Psoas muscle (tissue), 8 donors: ENCODE results near the gene CAV2. TPM values are rescaled to one million over a fixed set of nuclear protein-coding genes. Genes with fewer than 3 reads are reported as not detected.

Experiments used
- ATAC-seq, 4 donors: fragments of 200-7000 bp; cut with Tn5 transposase; one replicate each; pipeline ENCODE4 v1.9.1; 2020; ENCODE audit warnings: moderate library complexity in 3 of 4, mild to moderate bottlenecking in 2 of 4
- DNase-seq, 2 donors: peaks; one replicate each; pipeline ENCODE4 v3.0.0-alpha.2; 2020
- H3K27ac ChIP-seq: fragments of 200-600 bp; one replicate; pipeline ENCODE4 v1.8.0; 2022
- H3K27me3 ChIP-seq, 3 donors: fragments of 200-600 bp in 1 of 3; one replicate each; pipeline versions ENCODE4 v1.6.1 to v1.8.0; 2013 to 2022; ENCODE audit warnings: low read length in 2 of 3, mild to moderate bottlenecking in 2 of 3, moderate library complexity in 1 of 3; ENCODE audit not compliant: insufficient read depth in 3 of 3
- H3K36me3 ChIP-seq, 2 donors: fragments of 200-600 bp in 1 of 2; one replicate each; pipeline versions ENCODE4 v1.6.1 to v1.8.0; 2013 to 2022; ENCODE audit warnings: low read depth in 1 of 2, mild to moderate bottlenecking in 1 of 2, moderate library complexity in 1 of 2; ENCODE audit not compliant: insufficient read depth in 1 of 2
- H3K4me1 ChIP-seq: fragments of 200-600 bp; one replicate; pipeline ENCODE4 v1.8.0; 2022
- H3K4me3 ChIP-seq: fragments of 200-600 bp; one replicate; pipeline ENCODE4 v1.8.0; 2022; ENCODE audit warnings: mild to moderate bottlenecking
- H3K9me3 ChIP-seq: fragments of 200-600 bp; one replicate; pipeline ENCODE4 v1.8.0; 2022
- WGBS, 3 donors: extraction: QIAGEN DNeasy Blood & Tissue Kit; methylation state at CpG; one replicate each; pipeline versions ENCODE4 v1.1.6 to v1.1.7; 2013; 5-methylcytosine and 5-hydroxymethylcytosine counted together
- intact Hi-C, 2 donors: fragments of 100-400 bp; cut with DNase I; formaldehyde crosslinking; loops; one replicate each; pipeline versions ENCODE4 v1.11.0 to v1.14.2; 2022
- polyA plus RNA-seq, 3 donors: library from polyadenylated mRNA; stranded (reverse); fragments of 200-250 nt; gene quantifications; one replicate each; pipeline ENCODE4 v1.2.3, GENCODE V29; 2013
- total RNA-seq, 4 donors: library from RNA; stranded (reverse); fragmentation: NEBNext Ultra II Directional in 2 of 4; extraction: Animal tissue kit (Norgen Biotek cat#: 25700) in 2 of 4; gene quantifications; one replicate each; pipeline versions ENCODE4 v1.2.1 to v1.2.4, GENCODE V29; 2021 to 2023
- TF ChIP-seq, protein P1 (sequence below): fragments of 200-600 bp; IDR thresholded peaks from one replicate; pipeline ENCODE4 v1.8.0; 2022; ENCODE audit warnings: antibody characterized with exemption
- donor health status: healthy with polysubstance abuse.
- donor health status: DM: no; HTN: no; CAD: no; lungs with moderate emphysema.
- donor health status: Bipolar disorder and iron deficiency.
- donor health status: healthy.
- donor health status: DM: yes; HTN: yes; CAD: no.
- donor health status: DM: no; HTN: no; CAD: no.
- donor health status: DM: no; HTN: no; CAD: no.
- donor health status: DM: yes; HTN: yes; CAD: no.

Gene CAV2
- total and polyA plus RNA-seq, 7 donors = 10.9 to 20.1 (median 15.7) TPM

DNA sequence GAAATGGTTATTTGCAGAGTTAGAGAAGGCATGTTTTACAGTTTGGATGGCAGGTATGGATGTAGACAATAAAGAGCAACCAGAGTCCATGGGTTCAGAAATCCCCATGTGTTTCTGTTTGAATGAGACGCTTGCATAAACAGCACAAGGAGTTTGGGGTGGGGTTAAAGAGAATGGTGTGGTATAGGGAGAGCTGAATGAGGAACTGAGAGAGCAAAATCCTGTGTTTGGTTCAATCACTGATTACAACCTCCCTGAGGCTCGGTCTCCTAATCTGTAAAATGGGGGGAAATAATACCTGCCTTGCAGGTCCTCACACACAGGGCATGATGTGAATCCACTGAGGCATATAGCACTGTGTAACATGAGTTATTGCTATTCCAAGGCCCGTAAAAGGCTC is 49.0 kb downstream of the CAV2 start:
- TF ChIP-seq, protein P1, sequence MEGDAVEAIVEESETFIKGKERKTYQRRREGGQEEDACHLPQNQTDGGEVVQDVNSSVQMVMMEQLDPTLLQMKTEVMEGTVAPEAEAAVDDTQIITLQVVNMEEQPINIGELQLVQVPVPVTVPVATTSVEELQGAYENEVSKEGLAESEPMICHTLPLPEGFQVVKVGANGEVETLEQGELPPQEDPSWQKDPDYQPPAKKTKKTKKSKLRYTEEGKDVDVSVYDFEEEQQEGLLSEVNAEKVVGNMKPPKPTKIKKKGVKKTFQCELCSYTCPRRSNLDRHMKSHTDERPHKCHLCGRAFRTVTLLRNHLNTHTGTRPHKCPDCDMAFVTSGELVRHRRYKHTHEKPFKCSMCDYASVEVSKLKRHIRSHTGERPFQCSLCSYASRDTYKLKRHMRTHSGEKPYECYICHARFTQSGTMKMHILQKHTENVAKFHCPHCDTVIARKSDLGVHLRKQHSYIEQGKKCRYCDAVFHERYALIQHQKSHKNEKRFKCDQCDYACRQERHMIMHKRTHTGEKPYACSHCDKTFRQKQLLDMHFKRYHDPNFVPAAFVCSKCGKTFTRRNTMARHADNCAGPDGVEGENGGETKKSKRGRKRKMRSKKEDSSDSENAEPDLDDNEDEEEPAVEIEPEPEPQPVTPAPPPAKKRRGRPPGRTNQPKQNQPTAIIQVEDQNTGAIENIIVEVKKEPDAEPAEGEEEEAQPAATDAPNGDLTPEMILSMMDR = no peak
- intact Hi-C loops = no loop called here
- no peaks in the 10 kb centered on the region for H3K4me1 ChIP-seq
- H3K9me3 ChIP-seq = no peaks in the 10 kb centered on the region
- no peak overlapping the region for H3K27ac ChIP-seq
- H3K4me3 ChIP-seq = no peak overlapping the region
- DNase-seq (no peak), ATAC-seq (no peak)
- no peaks in the 10 kb centered on the region for H3K27me3 ChIP-seq
- WGBS, 3 donors = 72 to 82% (median 81%) methylated on average over 3 of the region's 3 CpGs
- H3K36me3 ChIP-seq = peaks cover 3 to 6% of the 10 kb centered on the region in 2 donors

DNA sequence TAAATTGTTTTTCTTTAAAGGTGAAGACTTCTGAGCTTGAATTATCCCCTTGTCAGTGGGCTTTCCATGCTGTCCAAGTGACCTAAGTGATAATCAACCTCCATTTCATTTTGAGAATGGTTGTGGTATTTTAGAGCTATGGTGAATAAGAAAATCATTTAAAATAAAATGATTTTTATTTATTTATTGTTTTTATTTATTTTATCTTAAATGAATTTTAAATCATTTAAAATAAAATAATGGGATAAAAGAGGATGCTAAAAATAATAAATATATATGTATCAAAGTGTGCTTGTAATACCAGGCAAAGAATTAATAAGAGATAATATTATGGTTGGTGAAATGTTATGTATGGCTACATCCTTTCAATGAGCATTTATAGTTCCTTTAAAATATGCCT is 49.8 kb downstream of the CAV2 start:
- no peaks in the 10 kb centered on the region for H3K27me3 ChIP-seq
- no peak for DNase-seq
- H3K4me1 ChIP-seq = no peaks in the 10 kb centered on the region
- ATAC-seq = no peak
- no peak overlapping the region for H3K4me3 ChIP-seq
- peaks cover 3 to 6% of the 10 kb centered on the region in 2 donors for H3K36me3 ChIP-seq
- no peak overlapping the region for H3K27ac ChIP-seq
- no peaks in the 10 kb centered on the region for H3K9me3 ChIP-seq
- TF ChIP-seq, protein P1 = no peak
- intact Hi-C loops = no loop called here

DNA sequence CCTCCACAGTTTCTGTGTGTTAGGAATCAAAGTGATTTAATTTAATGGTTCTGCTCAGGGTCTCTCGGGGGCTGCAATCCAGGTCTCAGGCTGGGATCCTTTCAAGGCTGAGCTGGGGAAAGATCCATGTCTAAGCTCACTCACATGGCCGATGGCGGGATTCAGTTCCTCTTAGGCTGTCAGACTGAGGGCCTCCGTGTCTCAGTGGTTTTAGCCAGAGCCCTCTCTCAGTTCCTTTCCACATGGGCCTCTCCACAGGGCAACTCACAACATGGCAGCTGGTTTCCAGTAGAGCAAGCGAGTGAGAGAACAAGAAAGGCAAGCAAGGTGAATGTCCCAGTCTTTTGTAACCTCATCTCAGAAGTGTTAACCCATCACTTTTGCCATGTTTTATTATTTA is 52.2 kb downstream of the CAV2 start:
- Histone ChIP-seq H3K9me3 (no peaks in the 10 kb centered on the region), H3K4me1 (no peaks in the 10 kb centered on the region), H3K27me3 (no peaks in the 10 kb centered on the region), H3K4me3 (no peak overlapping the region), H3K27ac (no peak overlapping the region), H3K36me3 (peaks cover 3 to 6% of the 10 kb centered on the region in 2 donors)
- TF ChIP-seq, protein P1 = no peak
- intact Hi-C loops = no loop called here
- DNase-seq (no peak), ATAC-seq (no peak)
- WGBS, 3 donors = 75 to 77% (median 77%) methylated on average over 5 of the region's 5 CpGs

DNA sequence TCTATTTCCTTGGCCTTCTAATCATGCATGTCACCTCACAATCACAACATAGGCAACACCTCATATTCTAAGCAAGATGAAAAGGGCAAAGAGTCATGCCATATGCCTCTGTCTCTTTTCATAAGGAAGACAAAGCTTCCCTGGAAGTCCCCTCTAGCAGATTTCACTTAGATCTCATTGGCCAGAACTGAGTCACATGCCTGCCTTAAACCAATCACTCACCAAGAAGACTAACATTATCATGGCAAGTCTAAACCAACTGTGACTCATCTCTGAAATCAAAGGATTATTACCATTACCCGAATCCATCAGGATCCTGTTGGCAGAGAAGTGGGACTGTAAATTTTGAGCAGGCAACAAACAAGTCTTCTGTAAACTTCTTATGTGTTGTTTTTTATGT is 53.1 kb downstream of the CAV2 start:
- Histone ChIP-seq H3K36me3 (peaks cover 3 to 6% of the 10 kb centered on the region in 2 donors), H3K27me3 (no peaks in the 10 kb centered on the region), H3K27ac (no peak overlapping the region), H3K4me3 (no peak overlapping the region), H3K9me3 (no peaks in the 10 kb centered on the region), H3K4me1 (no peaks in the 10 kb centered on the region)
- DNase-seq = no peak
- TF ChIP-seq, protein P1 = no peak
- intact Hi-C loops = no loop called here
- 30 to 41% (median 33%) methylated on average over 1 of the region's 1 CpG for WGBS, 3 donors
- no peak for ATAC-seq

DNA sequence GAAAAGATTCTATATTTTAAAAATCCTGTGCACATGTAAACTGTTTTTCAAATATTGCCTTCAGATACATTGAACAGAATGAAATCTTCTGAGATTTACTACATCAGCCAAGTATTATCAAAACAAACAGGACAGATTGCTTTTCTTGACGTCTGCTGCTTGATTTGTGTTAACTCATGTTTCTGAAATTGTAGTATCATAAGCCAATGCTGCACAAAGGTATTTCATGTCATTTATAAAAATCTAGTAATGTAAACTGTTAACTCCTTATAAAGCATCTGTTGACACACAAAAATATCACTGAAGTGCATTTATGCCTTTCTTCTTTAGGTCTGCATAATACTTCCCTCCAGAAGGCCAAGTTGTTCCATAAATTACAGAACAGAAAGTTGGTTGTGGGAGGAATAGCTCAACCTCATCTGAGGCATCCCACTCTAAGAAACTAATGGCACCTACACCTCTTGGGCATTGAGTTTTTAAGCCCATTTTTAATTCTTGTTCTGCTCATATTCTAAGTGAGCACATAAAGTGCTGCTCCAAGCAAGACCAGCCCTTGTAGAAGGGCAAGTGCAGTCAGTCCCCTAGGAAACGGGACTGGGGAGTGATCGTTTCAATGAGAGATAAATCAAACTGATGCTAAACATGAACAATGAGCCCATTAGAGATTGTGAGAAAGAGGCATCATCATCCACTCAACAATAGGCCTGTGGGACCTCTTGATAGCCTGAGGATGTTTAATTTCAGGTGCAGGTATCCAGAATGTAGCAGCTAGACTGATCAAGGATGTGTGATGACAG is 53.8 kb downstream of the CAV2 start:
- Histone ChIP-seq H3K4me1 (no peaks in the 10 kb centered on the region), H3K36me3 (peaks cover 3 to 6% of the 10 kb centered on the region in 2 donors), H3K27ac (no peak overlapping the region), H3K9me3 (no peaks in the 10 kb centered on the region), H3K27me3 (peaks cover 0 to 4% (median 0%) of the 10 kb centered on the region in 3 donors), H3K4me3 (no peak overlapping the region)
- 54 to 58% (median 54%) methylated on average over 3 of the region's 3 CpGs for WGBS, 3 donors
- ATAC-seq = no peak
- intact Hi-C loops = no loop called here
- TF ChIP-seq, protein P1 = no peak
- no peak for DNase-seq
